GM23338 (cell line): ENCODE results near the gene PRSS48. TPM values are rescaled to one million over a fixed set of nuclear protein-coding genes. Genes with fewer than 3 reads are reported as not detected.
A peak's percentile ranks its signal among the peaks of the same experiment; 100 is the strongest.

Experiments
- ATAC-seq: fragments of 200-7000 bp; cut with Tn5 transposase; 3 replicates; pipeline ENCODE4 v1.9.1; 2020
- DNase-seq: peaks from one replicate; pipeline ENCODE4 v3.0.0-alpha.2; 2015; ENCODE audit warnings: low spot score
- H2AFZ ChIP-seq: fragments of 200-600 bp; sonication (generic); 2 replicates; pipeline ENCODE4 v1.8.0; 2016; ENCODE audit warnings: antibody characterized with exemption, mild to moderate bottlenecking, moderate library complexity
- H3F3A ChIP-seq: fragments of 200-600 bp; sonication (generic); replicated peaks from 2 replicates; pipeline ENCODE4 v1.8.0; 2017; ENCODE audit warnings: antibody characterized with exemption, mixed run types, low read depth
- H3K27ac ChIP-seq: fragments of 200-600 bp; sonication (generic); 2 replicates; pipeline ENCODE4 v1.6.1; 2016; ENCODE audit warnings: low read depth
- H3K27me3 ChIP-seq: fragments of 200-600 bp; sonication (generic); 2 replicates; pipeline ENCODE4 v1.8.0; 2016; ENCODE audit warnings: mild to moderate bottlenecking, mixed run types, moderate library complexity; ENCODE audit not compliant: insufficient read depth
- H3K36me3 ChIP-seq: fragments of 200-600 bp; sonication (generic); 2 replicates; pipeline ENCODE4 v1.8.0; 2016; ENCODE audit warnings: mild to moderate bottlenecking; ENCODE audit not compliant: insufficient read depth
- H3K4me1 ChIP-seq: fragments of 200-600 bp; sonication (generic); 2 replicates; pipeline ENCODE4 v1.8.0; 2016; ENCODE audit warnings: mild to moderate bottlenecking, moderate library complexity; ENCODE audit not compliant: insufficient read depth
- H3K4me2 ChIP-seq: fragments of 200-600 bp; sonication (generic); 2 replicates; pipeline ENCODE4 v1.7.1; 2017; ENCODE audit warnings: mixed run types
- H3K4me3 ChIP-seq: fragments of 200-600 bp; sonication (generic); 2 replicates; pipeline ENCODE4 v1.6.1; 2016; ENCODE audit warnings: mixed run types
- H3K79me2 ChIP-seq: fragments of 200-600 bp; sonication (generic); replicated peaks from 2 replicates; pipeline ENCODE4 v1.8.0; 2017; ENCODE audit warnings: mild to moderate bottlenecking; ENCODE audit not compliant: insufficient read depth
- H3K9me2 ChIP-seq: fragments of 200-600 bp; sonication (generic); 2 replicates; pipeline ENCODE4 v1.8.0; 2017; ENCODE audit not compliant: insufficient read depth
- H4K20me1 ChIP-seq: fragments of 200-600 bp; sonication (generic); replicated peaks from 2 replicates; pipeline ENCODE4 v1.8.0; 2017; ENCODE audit warnings: mild to moderate bottlenecking; ENCODE audit not compliant: insufficient read depth
- H3K27ac Mint-ChIP-seq: 2 replicates; pipeline ENCODE4 v1.8.0; 2020; ENCODE audit warnings: inconsistent platforms, mild to moderate bottlenecking, moderate library complexity, mixed read lengths
- H3K27me3 Mint-ChIP-seq: 3 replicates; pipeline ENCODE4 v1.8.0; 2022; ENCODE audit warnings: low read depth, mild to moderate bottlenecking, moderate library complexity, mixed read lengths, inconsistent platforms; ENCODE audit not compliant: insufficient read depth, poor library complexity
- H3K36me3 Mint-ChIP-seq: 3 replicates; pipeline ENCODE4 v1.8.0; 2021; ENCODE audit warnings: low read depth, mild to moderate bottlenecking, inconsistent platforms, moderate library complexity, mixed read lengths
- H3K4me1 Mint-ChIP-seq: 3 replicates; pipeline ENCODE4 v1.8.0; 2020; ENCODE audit warnings: mild to moderate bottlenecking, inconsistent platforms, mixed read lengths
- H3K4me3 Mint-ChIP-seq: 3 replicates; pipeline ENCODE4 v1.8.0; 2021; ENCODE audit warnings: moderate library complexity, mild to moderate bottlenecking, inconsistent platforms, mixed read lengths
- H3K9me3 Mint-ChIP-seq: 3 replicates; pipeline ENCODE4 v1.8.0; 2020; ENCODE audit warnings: moderate library complexity, mild to moderate bottlenecking, inconsistent platforms, mixed read lengths
- CREB1 ChIP-seq: fragments of 250-450 bp; sonication (Bioruptor Pico); IDR thresholded peaks from 2 replicates; pipeline ENCODE4 v1.5.0; 2020; ENCODE audit warnings: low read depth, mild to moderate bottlenecking, moderate library complexity
- EZH2 ChIP-seq: fragments of 200-600 bp; sonication (generic); IDR thresholded peaks from one replicate; pipeline ENCODE4 v1.8.0; 2017; ENCODE audit warnings: antibody characterized with exemption, mild to moderate bottlenecking, low read depth; ENCODE audit not compliant: unreplicated experiment
- EZH2phosphoT487 ChIP-seq: fragments of 200-600 bp; sonication (generic); IDR thresholded peaks from one replicate; pipeline ENCODE4 v1.8.1; 2018; ENCODE audit warnings: antibody characterized with exemption; ENCODE audit not compliant: unreplicated experiment
- JUNB ChIP-seq: IDR thresholded peaks from one replicate; pipeline ENCODE4 v1.6.1; 2016; ENCODE audit warnings: antibody characterized with exemption; ENCODE audit not compliant: unreplicated experiment
- NANOG ChIP-seq: IDR thresholded peaks from 2 replicates; pipeline ENCODE4 v1.6.1; 2016; ENCODE audit warnings: antibody characterized with exemption, borderline replicate concordance
- POLR2AphosphoS5 ChIP-seq: IDR thresholded peaks from 2 replicates; pipeline ENCODE4 v1.6.1; 2016; ENCODE audit warnings: antibody characterized with exemption, low read depth
- STAT1 ChIP-seq: IDR thresholded peaks from one replicate; pipeline ENCODE4 v1.6.1; 2016; ENCODE audit warnings: antibody characterized with exemption; ENCODE audit not compliant: unreplicated experiment
- ZNF114 ChIP-seq: fragments of 250-450 bp; sonication (Bioruptor Pico); IDR thresholded peaks from 2 replicates; pipeline ENCODE4 v1.5.0; 2020; ENCODE audit warnings: mild to moderate bottlenecking, moderate library complexity
- ZNF331 ChIP-seq: fragments of 250-450 bp; sonication (Bioruptor Pico); IDR thresholded peaks from 2 replicates; pipeline ENCODE4 v1.5.0; 2020; ENCODE audit warnings: low read depth, mild to moderate bottlenecking, moderate library complexity
- long read RNA-seq: library from polyadenylated mRNA; unstranded; transcript quantifications from one replicate; pipeline ENCODE4 v2.0.0, GENCODE V29; 2020; ENCODE audit not compliant: unreplicated experiment
- polyA plus RNA-seq: library from polyadenylated mRNA; unstranded; fragments of >200 nt; fragmentation: Nextera tagmentation; extraction: Ambion mirVana; gene quantifications from 2 replicates; pipeline ENCODE4 v1.2.1, GENCODE V29; 2016
- total RNA-seq: library from RNA; depleted of rRNA; stranded (reverse); fragments of >200 nt; shearing (Covaris generic); gene quantifications from 2 replicates; pipeline ENCODE4 v1.2.3, GENCODE V29; 2014; rRNA removed
- TF ChIP-seq, protein P1 (sequence below), 2 experiments: fragments of 200-600 bp in 1 of 2; sonication (generic) in 1 of 2; conservative IDR thresholded peaks; 2 replicates each; pipeline versions ENCODE4 v1.5.1 to v1.6.1; 2016 to 2017; ENCODE audit warnings: antibody characterized with exemption in 2 of 2, low read depth in 2 of 2, mild to moderate bottlenecking in 2 of 2, moderate library complexity in 1 of 2
- TF ChIP-seq, protein P2 (sequence below): IDR thresholded peaks from one replicate; pipeline ENCODE4 v1.6.1; 2018; ENCODE audit warnings: antibody characterized with exemption; ENCODE audit not compliant: unreplicated experiment
- TF ChIP-seq, protein P3 (sequence below): fragments of 250-450 bp; sonication (Bioruptor Pico); IDR thresholded peaks from 2 replicates; pipeline ENCODE4 v1.5.0; 2020; ENCODE audit warnings: mild to moderate bottlenecking, moderate library complexity

PRSS48 gene, protein sequence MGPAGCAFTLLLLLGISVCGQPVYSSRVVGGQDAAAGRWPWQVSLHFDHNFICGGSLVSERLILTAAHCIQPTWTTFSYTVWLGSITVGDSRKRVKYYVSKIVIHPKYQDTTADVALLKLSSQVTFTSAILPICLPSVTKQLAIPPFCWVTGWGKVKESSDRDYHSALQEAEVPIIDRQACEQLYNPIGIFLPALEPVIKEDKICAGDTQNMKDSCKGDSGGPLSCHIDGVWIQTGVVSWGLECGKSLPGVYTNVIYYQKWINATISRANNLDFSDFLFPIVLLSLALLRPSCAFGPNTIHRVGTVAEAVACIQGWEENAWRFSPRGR
- total RNA-seq (not detected in 2 replicates), polyA plus RNA-seq (0.23 and 0.36 TPM in 2 replicates)
- long read RNA-seq = 0 reads

DNA sequence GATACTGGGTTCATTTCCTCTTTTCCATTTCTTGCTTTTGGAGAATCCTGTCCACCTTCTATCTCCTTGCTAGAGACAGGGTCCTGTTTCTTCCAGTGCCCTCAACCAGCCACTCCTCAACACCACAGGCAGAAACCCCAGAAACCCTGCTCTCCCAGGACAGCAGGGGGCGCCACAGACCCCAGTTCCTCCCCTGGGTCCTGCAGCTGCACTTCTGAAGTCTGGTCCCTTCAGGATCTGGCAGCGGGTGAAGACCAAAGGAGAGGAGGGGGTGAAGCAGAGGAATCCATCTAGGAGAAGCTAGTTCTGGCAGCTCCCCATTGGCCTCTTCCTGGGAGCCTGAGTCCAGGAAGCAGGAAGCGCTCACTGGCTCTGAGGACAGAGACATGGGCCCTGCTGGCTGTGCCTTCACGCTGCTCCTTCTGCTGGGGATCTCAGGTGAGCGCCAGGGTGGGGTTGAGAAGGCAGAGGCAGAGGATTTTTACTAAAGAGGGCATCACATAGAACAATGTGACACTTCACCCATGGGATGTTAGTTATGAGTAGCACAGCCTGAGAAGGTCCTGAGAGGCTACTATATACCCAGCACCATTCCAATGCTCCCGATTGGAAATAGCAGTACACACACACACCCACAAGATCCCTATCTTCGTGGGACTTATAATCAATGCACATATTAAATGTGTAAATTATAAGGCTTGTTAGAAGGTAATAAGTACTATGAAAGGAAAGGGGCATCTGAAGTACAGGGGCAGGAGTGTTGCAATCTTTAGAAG lies at the start of gene PRSS48:
Gene PRSS48, plus strand, starts transcription at position 375 of the 776 bp plus-strand sequence. Its CDS starts 12 bp downstream, at position 387.
- peaks cover 39% of the 10 kb centered on the region for H3K4me1 Mint-ChIP-seq
- H3K36me3 ChIP-seq = no peaks in the 10 kb centered on the region
- peaks cover 90% of the 10 kb centered on the region for H3K79me2 ChIP-seq
- 0 out of 2 replicates have a peak, but pooled peaks cover 3% of the 10 kb centered on the region for H3K4me1 ChIP-seq
- DNase-seq = peak; percentile 92
- H3K9me2 ChIP-seq = no peaks in the 10 kb centered on the region
- H3K9me3 Mint-ChIP-seq = no peaks in the 10 kb centered on the region
- no peaks in the 10 kb centered on the region for H3K36me3 Mint-ChIP-seq
- no peaks in the 10 kb centered on the region for H3K27me3 ChIP-seq
- ATAC-seq = peak; percentile 96
- peaks cover 7% of the 10 kb centered on the region for H3K27me3 Mint-ChIP-seq
- H3K4me3 Mint-ChIP-seq = no peak within 1 kb of the TSS
- no peak within 1 kb of the TSS for H3K27ac Mint-ChIP-seq
- H3K4me2 ChIP-seq = no peak within 1 kb of the TSS
- no peak within 1 kb of the TSS for H3K27ac ChIP-seq
- no peak within 1 kb of the TSS for H2AFZ ChIP-seq
- no peaks in the 10 kb centered on the region; the same call in 1 of the 2 replicates for H3F3A ChIP-seq
- peaks cover 7% of the 10 kb centered on the region for H4K20me1 ChIP-seq
- no peak within 1 kb of the TSS for H3K4me3 ChIP-seq
- TF ChIP-seq STAT1 = no peak
- no peak for TF ChIP-seq POLR2AphosphoS5
- TF ChIP-seq ZNF114 (CRISPR knock-in tag) = no peak
- TF ChIP-seq ZNF331 (CRISPR knock-in tag) = no peak
- no peak for TF ChIP-seq EZH2
- TF ChIP-seq, protein P1, sequence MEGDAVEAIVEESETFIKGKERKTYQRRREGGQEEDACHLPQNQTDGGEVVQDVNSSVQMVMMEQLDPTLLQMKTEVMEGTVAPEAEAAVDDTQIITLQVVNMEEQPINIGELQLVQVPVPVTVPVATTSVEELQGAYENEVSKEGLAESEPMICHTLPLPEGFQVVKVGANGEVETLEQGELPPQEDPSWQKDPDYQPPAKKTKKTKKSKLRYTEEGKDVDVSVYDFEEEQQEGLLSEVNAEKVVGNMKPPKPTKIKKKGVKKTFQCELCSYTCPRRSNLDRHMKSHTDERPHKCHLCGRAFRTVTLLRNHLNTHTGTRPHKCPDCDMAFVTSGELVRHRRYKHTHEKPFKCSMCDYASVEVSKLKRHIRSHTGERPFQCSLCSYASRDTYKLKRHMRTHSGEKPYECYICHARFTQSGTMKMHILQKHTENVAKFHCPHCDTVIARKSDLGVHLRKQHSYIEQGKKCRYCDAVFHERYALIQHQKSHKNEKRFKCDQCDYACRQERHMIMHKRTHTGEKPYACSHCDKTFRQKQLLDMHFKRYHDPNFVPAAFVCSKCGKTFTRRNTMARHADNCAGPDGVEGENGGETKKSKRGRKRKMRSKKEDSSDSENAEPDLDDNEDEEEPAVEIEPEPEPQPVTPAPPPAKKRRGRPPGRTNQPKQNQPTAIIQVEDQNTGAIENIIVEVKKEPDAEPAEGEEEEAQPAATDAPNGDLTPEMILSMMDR (conservative IDR thresholded peaks at IDR 0.05; ENCODE audit: low read depth in 2 of 2) = peak; percentile 99
- TF ChIP-seq NANOG = no peak
- TF ChIP-seq, protein P2, sequence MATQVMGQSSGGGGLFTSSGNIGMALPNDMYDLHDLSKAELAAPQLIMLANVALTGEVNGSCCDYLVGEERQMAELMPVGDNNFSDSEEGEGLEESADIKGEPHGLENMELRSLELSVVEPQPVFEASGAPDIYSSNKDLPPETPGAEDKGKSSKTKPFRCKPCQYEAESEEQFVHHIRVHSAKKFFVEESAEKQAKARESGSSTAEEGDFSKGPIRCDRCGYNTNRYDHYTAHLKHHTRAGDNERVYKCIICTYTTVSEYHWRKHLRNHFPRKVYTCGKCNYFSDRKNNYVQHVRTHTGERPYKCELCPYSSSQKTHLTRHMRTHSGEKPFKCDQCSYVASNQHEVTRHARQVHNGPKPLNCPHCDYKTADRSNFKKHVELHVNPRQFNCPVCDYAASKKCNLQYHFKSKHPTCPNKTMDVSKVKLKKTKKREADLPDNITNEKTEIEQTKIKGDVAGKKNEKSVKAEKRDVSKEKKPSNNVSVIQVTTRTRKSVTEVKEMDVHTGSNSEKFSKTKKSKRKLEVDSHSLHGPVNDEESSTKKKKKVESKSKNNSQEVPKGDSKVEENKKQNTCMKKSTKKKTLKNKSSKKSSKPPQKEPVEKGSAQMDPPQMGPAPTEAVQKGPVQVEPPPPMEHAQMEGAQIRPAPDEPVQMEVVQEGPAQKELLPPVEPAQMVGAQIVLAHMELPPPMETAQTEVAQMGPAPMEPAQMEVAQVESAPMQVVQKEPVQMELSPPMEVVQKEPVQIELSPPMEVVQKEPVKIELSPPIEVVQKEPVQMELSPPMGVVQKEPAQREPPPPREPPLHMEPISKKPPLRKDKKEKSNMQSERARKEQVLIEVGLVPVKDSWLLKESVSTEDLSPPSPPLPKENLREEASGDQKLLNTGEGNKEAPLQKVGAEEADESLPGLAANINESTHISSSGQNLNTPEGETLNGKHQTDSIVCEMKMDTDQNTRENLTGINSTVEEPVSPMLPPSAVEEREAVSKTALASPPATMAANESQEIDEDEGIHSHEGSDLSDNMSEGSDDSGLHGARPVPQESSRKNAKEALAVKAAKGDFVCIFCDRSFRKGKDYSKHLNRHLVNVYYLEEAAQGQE = no peak
- TF ChIP-seq, protein P3, sequence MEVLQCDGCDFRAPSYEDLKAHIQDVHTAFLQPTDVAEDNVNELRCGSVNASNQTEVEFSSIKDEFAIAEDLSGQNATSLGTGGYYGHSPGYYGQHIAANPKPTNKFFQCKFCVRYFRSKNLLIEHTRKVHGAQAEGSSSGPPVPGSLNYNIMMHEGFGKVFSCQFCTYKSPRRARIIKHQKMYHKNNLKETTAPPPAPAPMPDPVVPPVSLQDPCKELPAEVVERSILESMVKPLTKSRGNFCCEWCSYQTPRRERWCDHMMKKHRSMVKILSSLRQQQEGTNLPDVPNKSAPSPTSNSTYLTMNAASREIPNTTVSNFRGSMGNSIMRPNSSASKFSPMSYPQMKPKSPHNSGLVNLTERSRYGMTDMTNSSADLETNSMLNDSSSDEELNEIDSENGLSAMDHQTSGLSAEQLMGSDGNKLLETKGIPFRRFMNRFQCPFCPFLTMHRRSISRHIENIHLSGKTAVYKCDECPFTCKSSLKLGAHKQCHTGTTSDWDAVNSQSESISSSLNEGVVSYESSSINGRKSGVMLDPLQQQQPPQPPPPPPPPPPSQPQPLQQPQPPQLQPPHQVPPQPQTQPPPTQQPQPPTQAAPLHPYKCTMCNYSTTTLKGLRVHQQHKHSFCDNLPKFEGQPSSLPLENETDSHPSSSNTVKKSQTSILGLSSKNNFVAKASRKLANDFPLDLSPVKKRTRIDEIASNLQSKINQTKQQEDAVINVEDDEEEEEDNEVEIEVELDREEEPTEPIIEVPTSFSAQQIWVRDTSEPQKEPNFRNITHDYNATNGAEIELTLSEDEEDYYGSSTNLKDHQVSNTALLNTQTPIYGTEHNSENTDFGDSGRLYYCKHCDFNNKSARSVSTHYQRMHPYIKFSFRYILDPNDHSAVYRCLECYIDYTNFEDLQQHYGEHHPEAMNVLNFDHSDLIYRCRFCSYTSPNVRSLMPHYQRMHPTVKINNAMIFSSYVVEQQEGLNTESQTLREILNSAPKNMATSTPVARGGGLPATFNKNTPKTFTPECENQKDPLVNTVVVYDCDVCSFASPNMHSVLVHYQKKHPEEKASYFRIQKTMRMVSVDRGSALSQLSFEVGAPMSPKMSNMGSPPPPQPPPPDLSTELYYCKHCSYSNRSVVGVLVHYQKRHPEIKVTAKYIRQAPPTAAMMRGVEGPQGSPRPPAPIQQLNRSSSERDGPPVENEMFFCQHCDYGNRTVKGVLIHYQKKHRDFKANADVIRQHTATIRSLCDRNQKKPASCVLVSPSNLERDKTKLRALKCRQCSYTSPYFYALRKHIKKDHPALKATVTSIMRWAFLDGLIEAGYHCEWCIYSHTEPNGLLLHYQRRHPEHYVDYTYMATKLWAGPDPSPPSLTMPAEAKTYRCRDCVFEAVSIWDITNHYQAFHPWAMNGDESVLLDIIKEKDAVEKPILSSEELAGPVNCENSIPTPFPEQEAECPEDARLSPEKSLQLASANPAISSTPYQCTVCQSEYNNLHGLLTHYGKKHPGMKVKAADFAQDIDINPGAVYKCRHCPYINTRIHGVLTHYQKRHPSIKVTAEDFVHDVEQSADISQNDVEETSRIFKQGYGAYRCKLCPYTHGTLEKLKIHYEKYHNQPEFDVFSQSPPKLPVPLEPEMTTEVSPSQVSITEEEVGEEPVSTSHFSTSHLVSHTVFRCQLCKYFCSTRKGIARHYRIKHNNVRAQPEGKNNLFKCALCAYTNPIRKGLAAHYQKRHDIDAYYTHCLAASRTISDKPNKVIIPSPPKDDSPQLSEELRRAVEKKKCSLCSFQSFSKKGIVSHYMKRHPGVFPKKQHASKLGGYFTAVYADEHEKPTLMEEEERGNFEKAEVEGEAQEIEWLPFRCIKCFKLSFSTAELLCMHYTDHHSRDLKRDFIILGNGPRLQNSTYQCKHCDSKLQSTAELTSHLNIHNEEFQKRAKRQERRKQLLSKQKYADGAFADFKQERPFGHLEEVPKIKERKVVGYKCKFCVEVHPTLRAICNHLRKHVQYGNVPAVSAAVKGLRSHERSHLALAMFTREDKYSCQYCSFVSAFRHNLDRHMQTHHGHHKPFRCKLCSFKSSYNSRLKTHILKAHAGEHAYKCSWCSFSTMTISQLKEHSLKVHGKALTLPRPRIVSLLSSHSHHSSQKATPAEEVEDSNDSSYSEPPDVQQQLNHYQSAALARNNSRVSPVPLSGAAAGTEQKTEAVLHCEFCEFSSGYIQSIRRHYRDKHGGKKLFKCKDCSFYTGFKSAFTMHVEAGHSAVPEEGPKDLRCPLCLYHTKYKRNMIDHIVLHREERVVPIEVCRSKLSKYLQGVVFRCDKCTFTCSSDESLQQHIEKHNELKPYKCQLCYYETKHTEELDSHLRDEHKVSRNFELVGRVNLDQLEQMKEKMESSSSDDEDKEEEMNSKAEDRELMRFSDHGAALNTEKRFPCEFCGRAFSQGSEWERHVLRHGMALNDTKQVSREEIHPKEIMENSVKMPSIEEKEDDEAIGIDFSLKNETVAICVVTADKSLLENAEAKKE (CRISPR knock-in tag) = peak; percentile 95
- no peak for TF ChIP-seq CREB1
- TF ChIP-seq JUNB = no peak
- no peak for TF ChIP-seq EZH2phosphoT487
